GM23338 (cell line): ENCODE measurements around the gene ACYP2. TPM values are rescaled to one million over a fixed set of nuclear protein-coding genes. Genes with fewer than 3 reads are reported as not detected.

ENCODE experiments used
- ATAC-seq: fragments of 200-7000 bp; cut with Tn5 transposase; 3 replicates; pipeline ENCODE4 v1.9.1; 2020
- DNase-seq: peaks from one replicate; pipeline ENCODE4 v3.0.0-alpha.2; 2015; ENCODE audit warnings: low spot score
- H2AFZ ChIP-seq: fragments of 200-600 bp; sonication (generic); 2 replicates; pipeline ENCODE4 v1.8.0; 2016; ENCODE audit warnings: antibody characterized with exemption, mild to moderate bottlenecking, moderate library complexity
- H3F3A ChIP-seq: fragments of 200-600 bp; sonication (generic); replicated peaks from 2 replicates; pipeline ENCODE4 v1.8.0; 2017; ENCODE audit warnings: antibody characterized with exemption, mixed run types, low read depth
- H3K27ac ChIP-seq: fragments of 200-600 bp; sonication (generic); 2 replicates; pipeline ENCODE4 v1.6.1; 2016; ENCODE audit warnings: low read depth
- H3K27me3 ChIP-seq: fragments of 200-600 bp; sonication (generic); 2 replicates; pipeline ENCODE4 v1.8.0; 2016; ENCODE audit warnings: mild to moderate bottlenecking, mixed run types, moderate library complexity; ENCODE audit not compliant: insufficient read depth
- H3K36me3 ChIP-seq: fragments of 200-600 bp; sonication (generic); 2 replicates; pipeline ENCODE4 v1.8.0; 2016; ENCODE audit warnings: mild to moderate bottlenecking; ENCODE audit not compliant: insufficient read depth
- H3K4me1 ChIP-seq: fragments of 200-600 bp; sonication (generic); 2 replicates; pipeline ENCODE4 v1.8.0; 2016; ENCODE audit warnings: mild to moderate bottlenecking, moderate library complexity; ENCODE audit not compliant: insufficient read depth
- H3K4me2 ChIP-seq: fragments of 200-600 bp; sonication (generic); 2 replicates; pipeline ENCODE4 v1.7.1; 2017; ENCODE audit warnings: mixed run types
- H3K4me3 ChIP-seq: fragments of 200-600 bp; sonication (generic); 2 replicates; pipeline ENCODE4 v1.6.1; 2016; ENCODE audit warnings: mixed run types
- H3K79me2 ChIP-seq: fragments of 200-600 bp; sonication (generic); replicated peaks from 2 replicates; pipeline ENCODE4 v1.8.0; 2017; ENCODE audit warnings: mild to moderate bottlenecking; ENCODE audit not compliant: insufficient read depth
- H3K9me2 ChIP-seq: fragments of 200-600 bp; sonication (generic); 2 replicates; pipeline ENCODE4 v1.8.0; 2017; ENCODE audit not compliant: insufficient read depth
- H4K20me1 ChIP-seq: fragments of 200-600 bp; sonication (generic); replicated peaks from 2 replicates; pipeline ENCODE4 v1.8.0; 2017; ENCODE audit warnings: mild to moderate bottlenecking; ENCODE audit not compliant: insufficient read depth
- H3K27ac Mint-ChIP-seq: 2 replicates; pipeline ENCODE4 v1.8.0; 2020; ENCODE audit warnings: inconsistent platforms, mild to moderate bottlenecking, moderate library complexity, mixed read lengths
- H3K27me3 Mint-ChIP-seq: 3 replicates; pipeline ENCODE4 v1.8.0; 2022; ENCODE audit warnings: low read depth, mild to moderate bottlenecking, moderate library complexity, mixed read lengths, inconsistent platforms; ENCODE audit not compliant: insufficient read depth, poor library complexity
- H3K36me3 Mint-ChIP-seq: 3 replicates; pipeline ENCODE4 v1.8.0; 2021; ENCODE audit warnings: low read depth, mild to moderate bottlenecking, inconsistent platforms, moderate library complexity, mixed read lengths
- H3K4me1 Mint-ChIP-seq: 3 replicates; pipeline ENCODE4 v1.8.0; 2020; ENCODE audit warnings: mild to moderate bottlenecking, inconsistent platforms, mixed read lengths
- H3K4me3 Mint-ChIP-seq: 3 replicates; pipeline ENCODE4 v1.8.0; 2021; ENCODE audit warnings: moderate library complexity, mild to moderate bottlenecking, inconsistent platforms, mixed read lengths
- H3K9me3 Mint-ChIP-seq: 3 replicates; pipeline ENCODE4 v1.8.0; 2020; ENCODE audit warnings: moderate library complexity, mild to moderate bottlenecking, inconsistent platforms, mixed read lengths
- CREB1 ChIP-seq: fragments of 250-450 bp; sonication (Bioruptor Pico); IDR thresholded peaks from 2 replicates; pipeline ENCODE4 v1.5.0; 2020; ENCODE audit warnings: low read depth, mild to moderate bottlenecking, moderate library complexity
- CTCF ChIP-seq, 2 experiments: fragments of 200-600 bp in 1 of 2; sonication (generic) in 1 of 2; conservative IDR thresholded peaks; 2 replicates each; pipeline versions ENCODE4 v1.5.1 to v1.6.1; 2016 to 2017; ENCODE audit warnings: antibody characterized with exemption in 2 of 2, low read depth in 2 of 2, mild to moderate bottlenecking in 2 of 2, moderate library complexity in 1 of 2
- ETS1 ChIP-seq: IDR thresholded peaks from 2 replicates; pipeline ENCODE4 v1.6.1; 2016; ENCODE audit warnings: antibody characterized with exemption
- EZH2 ChIP-seq: fragments of 200-600 bp; sonication (generic); IDR thresholded peaks from one replicate; pipeline ENCODE4 v1.8.0; 2017; ENCODE audit warnings: antibody characterized with exemption, mild to moderate bottlenecking, low read depth; ENCODE audit not compliant: unreplicated experiment
- EZH2phosphoT487 ChIP-seq: fragments of 200-600 bp; sonication (generic); IDR thresholded peaks from one replicate; pipeline ENCODE4 v1.8.1; 2018; ENCODE audit warnings: antibody characterized with exemption; ENCODE audit not compliant: unreplicated experiment
- JUNB ChIP-seq: IDR thresholded peaks from one replicate; pipeline ENCODE4 v1.6.1; 2016; ENCODE audit warnings: antibody characterized with exemption; ENCODE audit not compliant: unreplicated experiment
- NANOG ChIP-seq: IDR thresholded peaks from 2 replicates; pipeline ENCODE4 v1.6.1; 2016; ENCODE audit warnings: antibody characterized with exemption, borderline replicate concordance
- POLR2AphosphoS5 ChIP-seq: IDR thresholded peaks from 2 replicates; pipeline ENCODE4 v1.6.1; 2016; ENCODE audit warnings: antibody characterized with exemption, low read depth
- REST ChIP-seq: IDR thresholded peaks from one replicate; pipeline ENCODE4 v1.6.1; 2018; ENCODE audit warnings: antibody characterized with exemption; ENCODE audit not compliant: unreplicated experiment
- STAT1 ChIP-seq: IDR thresholded peaks from one replicate; pipeline ENCODE4 v1.6.1; 2016; ENCODE audit warnings: antibody characterized with exemption; ENCODE audit not compliant: unreplicated experiment
- ZNF114 ChIP-seq: fragments of 250-450 bp; sonication (Bioruptor Pico); IDR thresholded peaks from 2 replicates; pipeline ENCODE4 v1.5.0; 2020; ENCODE audit warnings: mild to moderate bottlenecking, moderate library complexity
- ZNF331 ChIP-seq: fragments of 250-450 bp; sonication (Bioruptor Pico); IDR thresholded peaks from 2 replicates; pipeline ENCODE4 v1.5.0; 2020; ENCODE audit warnings: low read depth, mild to moderate bottlenecking, moderate library complexity
- ZNF462 ChIP-seq: fragments of 250-450 bp; sonication (Bioruptor Pico); IDR thresholded peaks from 2 replicates; pipeline ENCODE4 v1.5.0; 2020; ENCODE audit warnings: mild to moderate bottlenecking, moderate library complexity
- polyA plus RNA-seq: library from polyadenylated mRNA; unstranded; fragments of >200 nt; fragmentation: Nextera tagmentation; extraction: Ambion mirVana; gene quantifications from 2 replicates; pipeline ENCODE4 v1.2.1, GENCODE V29; 2016
- total RNA-seq: library from RNA; depleted of rRNA; stranded (reverse); fragments of >200 nt; shearing (Covaris generic); gene quantifications from 2 replicates; pipeline ENCODE4 v1.2.3, GENCODE V29; 2014

ACYP2 gene
- total and polyA plus RNA-seq, 2 experiments from 2014 or later, result 2.3 to 15.5 TPM

GRCh38 chr2:54097124-54097523 lies 18.3 kb upstream of the ACYP2 start:
- Mint-ChIP-seq H3K4me3 (no peak overlapping the region), H3K27me3 (no peaks in the 10 kb centered on the region), H3K9me3 (peaks cover 29% of the 10 kb centered on the region), H3K27ac (no peak overlapping the region), H3K36me3 (peaks cover 15% of the 10 kb centered on the region), H3K4me1 (peaks cover 5% of the 10 kb centered on the region; the same call in 2 of the 3 replicates)
- Histone ChIP-seq H3F3A (no peaks in the 10 kb centered on the region), H4K20me1 (no peaks in the 10 kb centered on the region), H3K4me2 (no peak overlapping the region), H3K4me3 (no peak overlapping the region), H3K36me3 (no peaks in the 10 kb centered on the region), H3K27me3 (no peaks in the 10 kb centered on the region), H2AFZ (no peak overlapping the region), H3K27ac (no peak overlapping the region), H3K79me2 (no peaks in the 10 kb centered on the region), H3K4me1 (no peaks in the 10 kb centered on the region), H3K9me2 (no peaks in the 10 kb centered on the region)
- ATAC-seq (no peak), DNase-seq (no peak)
- TF ChIP-seq POLR2AphosphoS5, result no peak
- TF ChIP-seq ZNF462 (CRISPR knock-in tag), result no peak
- TF ChIP-seq EZH2phosphoT487, result no peak
- TF ChIP-seq NANOG, result no peak
- no peak for TF ChIP-seq ZNF114 (CRISPR knock-in tag)
- TF ChIP-seq EZH2, result no peak
- TF ChIP-seq REST, result no peak
- TF ChIP-seq CTCF (conservative IDR thresholded peaks at IDR 0.05; ENCODE audit: low read depth in 2 of 2), result no peak
- TF ChIP-seq JUNB, result no peak
- TF ChIP-seq ZNF331 (CRISPR knock-in tag), result no peak
- no peak for TF ChIP-seq ETS1
- no peak for TF ChIP-seq CREB1
- TF ChIP-seq STAT1, result no peak
